ENCODE results near the gene MOB1B.

GRCh38 chr4:71026086-71026485, 123.9 kb downstream of the MOB1B start:
- TF ChIP-seq POLR2AphosphoS5 (IDR thresholded peaks at IDR 0.05; ENCODE audit: low read depth), result no peak
- no peak for TF ChIP-seq CTCF (conservative IDR thresholded peaks at IDR 0.05; ENCODE audit: low read depth in 2 of 2)
- no peak for TF ChIP-seq REST (IDR thresholded peaks at IDR 0.05; ENCODE audit: unreplicated experiment)
- no peak for TF ChIP-seq JUNB (IDR thresholded peaks at IDR 0.05; ENCODE audit: unreplicated experiment)
- no peak for TF ChIP-seq EZH2 (IDR thresholded peaks at IDR 0.05; ENCODE audit: low read depth, unreplicated experiment)
- TF ChIP-seq ZNF462 (CRISPR knock-in tag; IDR thresholded peaks at IDR 0.05), result no peak
- TF ChIP-seq ETS1 (IDR thresholded peaks at IDR 0.05), result no peak
- no peak for TF ChIP-seq EZH2phosphoT487 (IDR thresholded peaks at IDR 0.05; ENCODE audit: unreplicated experiment)
- TF ChIP-seq ZNF331 (CRISPR knock-in tag; IDR thresholded peaks at IDR 0.05; ENCODE audit: low read depth), result no peak
- TF ChIP-seq ZNF114 (CRISPR knock-in tag; IDR thresholded peaks at IDR 0.05), result no peak
- TF ChIP-seq CREB1 (CRISPR knock-in tag; IDR thresholded peaks at IDR 0.05; ENCODE audit: low read depth), result no peak
- TF ChIP-seq NANOG (IDR thresholded peaks at IDR 0.05; ENCODE audit: borderline replicate concordance), result no peak
- TF ChIP-seq STAT1 (IDR thresholded peaks at IDR 0.05; ENCODE audit: unreplicated experiment), result no peak

Measured in GM23338 (cell line).